GM21526 (cell line): ENCODE data around the gene TINAGL1.

Experiments
- ATAC-seq: cut with Tn5 transposase; IDR thresholded peaks from one replicate; pipeline ENCODE4 v1.9.1; 2021; ENCODE audit warnings: moderate library complexity; ENCODE audit not compliant: unreplicated experiment, low FRiP score

Gene TINAGL1

DNA sequence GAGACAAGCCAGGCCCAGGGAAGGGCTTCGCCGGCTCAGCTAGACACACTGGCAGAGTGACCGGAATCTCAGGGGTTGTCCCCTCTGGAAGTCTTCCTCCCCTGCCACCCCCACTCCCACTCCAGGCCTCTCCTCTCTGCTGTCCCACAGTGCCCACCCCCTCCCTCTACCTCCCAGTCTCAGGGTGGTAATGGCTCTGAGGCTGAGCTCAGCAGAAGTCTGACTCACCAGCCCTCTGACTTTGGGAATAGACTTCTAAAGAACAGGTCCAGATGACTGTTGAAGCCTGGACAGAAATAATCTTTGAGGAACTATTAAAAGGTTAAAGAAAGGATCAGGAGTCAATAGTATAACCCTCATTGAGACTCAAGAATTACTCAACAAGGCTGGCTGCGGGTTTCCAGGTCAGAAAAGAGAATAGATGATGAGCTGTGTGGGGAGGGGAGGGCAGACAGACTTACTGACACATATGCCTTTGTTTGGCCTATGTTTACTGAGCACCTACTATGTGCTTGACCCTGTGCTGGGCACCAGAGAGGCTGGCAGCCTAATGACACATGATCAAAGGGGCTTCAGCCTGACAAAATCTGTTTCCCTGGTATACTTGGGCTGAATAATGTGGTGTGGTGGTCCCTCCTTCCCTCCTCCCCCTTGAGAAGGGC, 49.4 kb downstream of the TINAGL1 start:
- no peak for ATAC-seq

DNA sequence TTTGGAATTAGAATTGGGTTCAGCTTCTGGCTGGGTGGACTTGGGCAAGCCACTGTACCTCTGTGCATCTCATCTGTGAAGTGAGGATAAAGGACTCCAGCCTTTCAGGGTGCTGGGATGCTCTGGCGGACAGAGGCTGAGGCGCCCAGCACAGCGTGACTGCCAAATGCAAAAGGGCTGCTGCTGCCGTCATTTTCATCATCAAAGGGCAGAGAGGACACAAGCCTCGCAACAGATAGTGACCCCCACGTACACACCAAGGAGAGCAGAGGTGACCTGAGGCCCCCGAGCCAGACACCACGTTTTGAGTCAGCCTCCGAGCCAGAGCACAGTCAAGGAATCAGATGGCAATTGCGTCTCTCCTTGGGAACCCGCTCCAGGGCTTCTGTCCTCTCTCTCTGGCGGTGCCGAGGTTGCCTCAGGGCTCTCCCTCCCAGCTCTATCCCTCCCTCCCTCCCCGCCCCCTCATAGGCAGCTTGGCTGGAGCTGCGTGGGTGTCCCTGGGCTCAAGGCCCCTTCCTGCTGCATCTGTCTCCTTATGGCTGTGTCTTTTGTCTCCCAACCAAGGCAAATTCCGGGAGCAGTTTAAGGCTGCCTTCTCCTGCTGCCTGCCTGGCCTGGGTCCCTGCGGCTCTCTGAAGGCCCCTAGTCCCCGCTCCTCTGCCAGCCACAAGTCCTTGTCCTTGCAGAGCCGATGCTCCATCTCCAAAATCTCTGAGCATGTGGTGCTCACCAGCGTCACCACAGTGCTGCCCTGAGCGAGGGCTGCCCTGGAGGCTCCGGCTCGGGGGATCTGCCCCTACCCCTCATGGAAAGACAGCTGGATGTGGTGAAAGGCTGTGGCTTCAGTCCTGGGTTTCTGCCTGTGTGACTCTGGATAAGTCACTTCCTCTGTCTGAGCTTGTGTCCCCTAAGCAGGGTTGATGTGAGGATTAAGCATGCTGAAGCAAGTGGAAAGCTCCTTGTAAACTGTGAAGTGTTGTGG, 50.2 kb downstream of the TINAGL1 start:
- ATAC-seq = no peak

DNA sequence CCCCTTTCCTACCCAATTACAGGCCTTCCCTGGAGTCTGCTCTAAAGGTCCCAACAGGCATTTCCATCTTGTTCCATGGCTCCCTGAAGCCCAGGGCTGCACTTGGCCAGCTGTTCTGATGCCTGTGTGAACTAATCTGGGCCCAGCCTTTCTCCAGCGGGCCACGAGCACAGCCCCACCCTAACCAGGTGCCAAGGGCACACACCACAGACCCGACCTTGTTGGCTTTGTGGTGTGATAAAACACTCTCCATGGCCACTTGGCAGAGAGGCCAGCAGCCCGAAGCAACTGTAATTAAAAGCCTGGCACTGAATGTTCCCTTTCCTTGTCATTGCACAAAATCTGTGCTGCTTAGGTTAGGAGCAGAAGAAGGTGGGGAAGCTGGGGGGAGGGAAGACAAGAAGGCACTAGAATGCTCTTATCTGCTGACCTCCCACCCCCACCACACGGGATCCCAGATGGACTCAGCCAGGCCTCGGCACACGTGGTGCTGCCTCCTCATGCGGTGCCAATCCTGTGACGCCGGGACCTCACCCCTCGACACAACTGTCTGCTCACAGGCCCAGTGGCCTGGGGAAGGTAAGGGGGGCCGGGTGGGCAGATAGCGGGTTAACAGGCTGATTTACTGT, 51.1 kb downstream of the TINAGL1 start:
- no peak for ATAC-seq

DNA sequence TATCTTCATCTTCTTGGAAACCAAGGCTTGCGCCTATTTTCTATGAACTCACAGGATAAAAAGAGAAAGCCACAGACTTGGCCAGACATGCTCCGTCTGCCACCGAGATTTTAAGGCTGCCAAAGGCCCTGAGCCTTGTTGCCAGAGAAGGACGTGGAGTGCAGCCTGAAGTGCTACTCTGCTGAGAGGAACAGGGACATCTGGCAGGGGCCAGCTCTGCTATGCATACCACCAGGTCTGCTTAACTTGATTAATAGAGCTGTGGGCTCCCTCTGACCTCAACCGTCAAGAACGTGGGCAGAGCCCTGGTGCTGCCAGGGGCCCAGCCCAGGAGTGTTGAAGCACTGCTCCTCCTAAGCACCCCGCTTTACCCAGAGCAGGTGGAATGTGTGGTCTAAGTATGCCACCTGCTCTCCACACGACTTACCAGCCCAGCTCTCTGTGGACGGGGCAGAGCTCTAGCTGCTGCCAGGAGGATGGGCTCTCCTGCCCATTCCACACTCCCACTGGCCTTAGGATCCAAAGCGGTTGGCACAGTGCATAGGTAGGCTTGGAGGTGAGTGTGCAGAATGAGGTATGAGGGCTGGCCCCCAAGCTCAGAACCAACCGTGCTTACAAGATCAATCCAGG, 51.7 kb downstream of the TINAGL1 start:
- no peak for ATAC-seq

DNA sequence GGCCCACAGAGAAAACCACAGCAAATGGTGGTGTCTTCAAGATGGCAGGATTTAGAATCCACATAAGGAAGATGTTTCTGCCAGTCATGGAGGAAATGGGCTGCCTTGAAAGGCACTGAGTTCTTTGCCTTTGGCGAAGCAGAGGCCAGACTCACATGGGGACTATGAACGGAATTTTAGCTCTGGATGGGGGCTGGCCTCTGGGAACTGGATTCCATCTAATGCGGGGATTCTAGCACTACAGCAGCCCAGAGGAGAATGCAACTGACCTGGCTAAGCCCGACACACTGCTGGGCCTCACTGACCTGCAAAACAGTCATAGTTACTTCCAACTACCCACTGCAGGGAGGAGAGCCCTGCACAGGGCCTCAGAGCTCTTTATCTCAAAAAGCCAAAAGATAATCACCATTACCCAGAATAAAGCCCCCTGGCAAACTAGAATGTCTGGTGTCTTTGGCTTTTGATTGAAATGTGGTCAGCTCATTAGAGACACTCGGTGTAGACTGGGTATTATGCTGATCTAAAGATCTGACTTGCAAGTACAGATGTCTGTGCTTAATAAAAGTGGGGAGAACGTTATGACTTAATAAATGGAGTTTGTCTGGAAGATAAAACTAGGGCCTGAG, 52.7 kb downstream of the TINAGL1 start:
- ATAC-seq = no peak

DNA sequence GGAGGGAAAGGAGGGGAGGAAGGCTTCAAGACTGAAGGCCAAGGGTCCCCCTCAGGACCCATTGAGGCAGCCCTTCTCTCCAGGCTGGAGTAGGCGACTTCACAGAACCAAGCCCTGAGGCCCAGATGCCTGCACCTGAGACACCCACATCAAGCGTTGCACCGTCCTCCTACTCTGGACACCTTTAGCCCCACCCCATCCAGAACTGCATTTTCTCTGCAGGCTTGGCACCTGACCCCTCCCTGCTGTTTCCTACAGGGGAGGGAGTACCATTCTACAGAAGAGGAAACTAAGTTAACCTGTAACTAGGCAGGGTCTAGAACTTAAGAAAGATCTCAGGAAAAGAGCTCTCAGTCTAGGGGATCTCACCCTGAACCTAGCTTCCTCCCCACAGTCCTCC, 56.3 kb downstream of the TINAGL1 start:
- no peak for ATAC-seq

DNA sequence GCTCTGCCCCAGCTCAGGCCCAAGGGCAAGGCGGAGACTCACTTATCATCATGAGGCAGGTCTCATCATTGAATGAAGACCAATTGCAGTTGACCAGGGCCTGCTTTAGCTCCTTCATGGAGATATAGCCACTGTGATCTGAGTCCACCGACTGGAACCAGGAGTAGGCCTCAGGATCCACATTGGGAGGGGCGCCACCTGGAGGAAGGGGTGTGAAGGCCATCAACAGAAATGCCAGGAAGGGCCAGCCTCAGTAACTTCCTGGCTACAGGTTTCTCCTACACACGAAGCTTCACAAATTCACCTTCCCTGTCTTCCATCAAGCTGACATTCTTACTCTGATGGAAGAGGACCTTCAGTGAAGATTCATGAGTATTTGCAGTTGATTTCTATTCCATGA, 56.8 kb downstream of the TINAGL1 start:
- ATAC-seq = no peak
